ENCODE data around the gene ALKAL2. TPM values are rescaled to one million over a fixed set of nuclear protein-coding genes. Genes with fewer than 3 reads are reported as not detected.
A peak's percentile ranks its signal among the peaks of the same experiment; 100 is the strongest.

ALKAL2 gene
- total and polyA plus RNA-seq, 9 of the 15 experiments (the other 6 are each of a cell fraction or from before 2014, with no cell fraction given): not detected

- Histone ChIP-seq H3K79me2 (ENCODE audit: control insufficient read depth, insufficient read depth, low read length) (no peaks in the 10 kb centered on the region), H3K36me3 (ENCODE audit: control insufficient read depth, insufficient read depth, low read length) (no peaks in the 10 kb centered on the region), H3K4me3 (no peak overlapping the region), H4K20me1 (replicated peaks; ENCODE audit: control insufficient read depth, insufficient read depth, low read length) (no peaks in the 10 kb centered on the region), H3K9me1 (ENCODE audit: control insufficient read depth, insufficient read depth, low read length) (no peaks in the 10 kb centered on the region), H3K27me3 (ENCODE audit: control insufficient read depth in 2 of 2, insufficient read depth in 2 of 2, low read length in 2 of 2) (peaks cover 0 to 5% of the 10 kb centered on the region in 2 experiments; a peak in 1 of 5 replicates), H3K9me3 (replicated peaks; ENCODE audit: control insufficient read depth, insufficient read depth, low read depth, low read length) (no peaks in the 10 kb centered on the region), H3K4me1 (replicated peaks in 1 of 2; ENCODE audit: control insufficient read depth in 2 of 2, insufficient read depth in 2 of 2, low read length in 2 of 2) (no peaks in the 10 kb centered on the region), H3K27ac (ENCODE audit: extremely low read depth, low read depth, low read length) (no peak overlapping the region), H3K4me2 (ENCODE audit: insufficient read depth, low read length) (no peak overlapping the region), H2AFZ (ENCODE audit: low read depth, low read length) (no peak overlapping the region), H3K9ac (ENCODE audit: insufficient read depth in 1 of 2, low read depth in 2 of 2, low read length in 2 of 2) (no peak overlapping the region)
- in situ Hi-C loops (cut with MboI): no loop called here
- DNase-seq (ENCODE audit: extremely low read depth in 1 of 4, low spot score in 3 of 4) (peak in 1 of 4 experiments; percentile 16), FAIRE-seq (no peak), ATAC-seq (no peak; the same call in 2 of the 3 replicates)
- intact Hi-C loops (cut with micrococcal nuclease): no loop called here
- ChIA-PET CTCF (ENCODE audit: low intra/inter-chr PET ratio) (no interaction called here), POLR2A (interaction anchor here (0.7 kb wide), 1 partner anchor 18 kb away, joined by 3 read pairs; no protein-coding TSS in a partner anchor)
- WGBS (ENCODE audit: insufficient coverage, low coverage, missing lambda C conversion rate): 4% methylated on average over 6 of the region's 6 CpGs
- BruUV-seq (replicated peaks): no TSS peak
- TF ChIP-seq U2AF2 (optimal IDR thresholded peaks at IDR 0.05; ENCODE audit: low read depth, low read length): no peak
- TF ChIP-seq COPS2 (conservative IDR thresholded peaks at IDR 0.05): no peak
- TF ChIP-seq RBM14 (IDR thresholded peaks at IDR 0.05; ENCODE audit: borderline replicate concordance, insufficient read depth, low read depth, low read length): no peak
- no peak for TF ChIP-seq PCBP1 (IDR thresholded peaks at IDR 0.05; ENCODE audit: low read depth, low read length, poor library complexity, severe bottlenecking)
- TF ChIP-seq, protein P1, sequence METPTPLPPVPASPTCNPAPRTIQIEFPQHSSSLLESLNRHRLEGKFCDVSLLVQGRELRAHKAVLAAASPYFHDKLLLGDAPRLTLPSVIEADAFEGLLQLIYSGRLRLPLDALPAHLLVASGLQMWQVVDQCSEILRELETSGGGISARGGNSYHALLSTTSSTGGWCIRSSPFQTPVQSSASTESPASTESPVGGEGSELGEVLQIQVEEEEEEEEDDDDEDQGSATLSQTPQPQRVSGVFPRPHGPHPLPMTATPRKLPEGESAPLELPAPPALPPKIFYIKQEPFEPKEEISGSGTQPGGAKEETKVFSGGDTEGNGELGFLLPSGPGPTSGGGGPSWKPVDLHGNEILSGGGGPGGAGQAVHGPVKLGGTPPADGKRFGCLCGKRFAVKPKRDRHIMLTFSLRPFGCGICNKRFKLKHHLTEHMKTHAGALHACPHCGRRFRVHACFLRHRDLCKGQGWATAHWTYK (CRISPR knock-in tag; IDR thresholded peaks at IDR 0.05): no peak
- TF ChIP-seq EP400 (IDR thresholded peaks at IDR 0.05): no peak
- no peak for TF ChIP-seq ARID2 (IDR thresholded peaks at IDR 0.05)
- no peak for TF ChIP-seq ZNF511 (CRISPR knock-in tag; IDR thresholded peaks at IDR 0.05)
- TF ChIP-seq, protein P2, sequence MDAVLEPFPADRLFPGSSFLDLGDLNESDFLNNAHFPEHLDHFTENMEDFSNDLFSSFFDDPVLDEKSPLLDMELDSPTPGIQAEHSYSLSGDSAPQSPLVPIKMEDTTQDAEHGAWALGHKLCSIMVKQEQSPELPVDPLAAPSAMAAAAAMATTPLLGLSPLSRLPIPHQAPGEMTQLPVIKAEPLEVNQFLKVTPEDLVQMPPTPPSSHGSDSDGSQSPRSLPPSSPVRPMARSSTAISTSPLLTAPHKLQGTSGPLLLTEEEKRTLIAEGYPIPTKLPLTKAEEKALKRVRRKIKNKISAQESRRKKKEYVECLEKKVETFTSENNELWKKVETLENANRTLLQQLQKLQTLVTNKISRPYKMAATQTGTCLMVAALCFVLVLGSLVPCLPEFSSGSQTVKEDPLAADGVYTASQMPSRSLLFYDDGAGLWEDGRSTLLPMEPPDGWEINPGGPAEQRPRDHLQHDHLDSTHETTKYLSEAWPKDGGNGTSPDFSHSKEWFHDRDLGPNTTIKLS (IDR thresholded peaks at IDR 0.05; ENCODE audit: borderline replicate concordance, low read depth): no peak
- TF ChIP-seq TEAD4 (IDR thresholded peaks at IDR 0.05; ENCODE audit: low read length): no peak
- TF ChIP-seq TEAD4 (CRISPR knock-in tag; IDR thresholded peaks at IDR 0.05; ENCODE audit: borderline replicate concordance): no peak
- TF ChIP-seq, protein P3, sequence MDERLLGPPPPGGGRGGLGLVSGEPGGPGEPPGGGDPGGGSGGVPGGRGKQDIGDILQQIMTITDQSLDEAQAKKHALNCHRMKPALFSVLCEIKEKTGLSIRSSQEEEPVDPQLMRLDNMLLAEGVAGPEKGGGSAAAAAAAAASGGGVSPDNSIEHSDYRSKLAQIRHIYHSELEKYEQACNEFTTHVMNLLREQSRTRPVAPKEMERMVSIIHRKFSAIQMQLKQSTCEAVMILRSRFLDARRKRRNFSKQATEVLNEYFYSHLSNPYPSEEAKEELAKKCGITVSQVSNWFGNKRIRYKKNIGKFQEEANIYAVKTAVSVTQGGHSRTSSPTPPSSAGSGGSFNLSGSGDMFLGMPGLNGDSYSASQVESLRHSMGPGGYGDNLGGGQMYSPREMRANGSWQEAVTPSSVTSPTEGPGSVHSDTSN (CRISPR knock-in tag; IDR thresholded peaks at IDR 0.05; ENCODE audit: low read depth): no peak
- TF ChIP-seq, protein P3 (tag; conservative IDR thresholded peaks at IDR 0.05; ENCODE audit: low read depth): peak; percentile 46; the same call in 1 of the 2 replicates
- no peak for TF ChIP-seq HDAC1 (IDR thresholded peaks at IDR 0.05)
- no peak for TF ChIP-seq HNRNPUL1 (IDR thresholded peaks at IDR 0.05; ENCODE audit: low read length)
These were observed 50.0 kb downstream of the ALKAL2 start for GRCh38 chr2:237878-238277.
